GM12878 (cell line): Measurements from ENCODE around the gene GCA. TPM values are rescaled to one million over a fixed set of nuclear protein-coding genes. Genes with fewer than 3 reads are reported as not detected.

ENCODE experiments used
- polyA plus RNA-seq, 11 experiments: library from polyadenylated mRNA; depleted of rRNA in 4 of 11; unstranded in 6 of 11; stranded (reverse) in 5 of 11; fragments of >200 nt; fragmentation: Nextera tagmentation in 4 of 11; fragmentation: Illumina TruSeq in 1 of 11; extraction: Ambion mirVana in 4 of 11; extraction: Trizol in 1 of 11; gene quantifications; 1 replicate in 1 of 11; 2 replicates in 10 of 11; pipeline versions ENCODE4 v1.2.1 to v1.2.3, GENCODE V29; 2011 to 2016; ENCODE audit warnings: inconsistent platforms in 2 of 11, missing spikeins in 2 of 11, low read depth in 1 of 11
- total RNA-seq, 4 experiments: library from RNA; depleted of rRNA in 3 of 4; stranded (reverse); fragments of >200 nt in 3 of 4; fragmentation: Illumina TruSeq in 1 of 4; extraction: Trizol in 1 of 4; gene quantifications; 2 replicates each; pipeline versions ENCODE4 v1.2.1 to v1.2.3, GENCODE V29; 2013 to 2021

Gene GCA
- total and polyA plus RNA-seq, 10 of the 15 experiments (the other 5 are each of a cell fraction or from before 2014, with no cell fraction given), result 20.6 to 81.9 (median 32.0) TPM

Other genes starting within 250 kb of the GCA start
- not detected in 2 replicates for gene GCG, start 191.9 kb upstream of the GCA start, total RNA-seq (2014; rRNA removed)
- gene GCG, start 191.9 kb upstream of the GCA start, total RNA-seq (2014; rRNA removed; fragmentation: Illumina TruSeq; extraction: Trizol), result not detected in 2 replicates
- gene GCG, start 191.9 kb upstream of the GCA start, total RNA-seq (2021), result 0.29 TPM in 1 of 2 replicates, not detected in the other
- not detected in 2 replicates for gene GCG, start 191.9 kb upstream of the GCA start, polyA plus RNA-seq (2011; rRNA removed)
- not detected in 2 replicates for gene GCG, start 191.9 kb upstream of the GCA start, polyA plus RNA-seq (2014; fragmentation: Illumina TruSeq; extraction: Trizol)
- not detected for gene GCG, start 191.9 kb upstream of the GCA start, polyA plus RNA-seq (2014; fragmentation: Nextera tagmentation; extraction: Ambion mirVana)
- not detected in 2 replicates for gene GCG, start 191.9 kb upstream of the GCA start, polyA plus RNA-seq (2014; rRNA removed)
- not detected for gene GCG, start 191.9 kb upstream of the GCA start, polyA plus RNA-seq (2016; fragmentation: Nextera tagmentation; extraction: Ambion mirVana)
- 0.33 TPM in 1 of 2 replicates, not detected in the other for gene FAP, start 100.7 kb upstream of the GCA start, total RNA-seq (2014; rRNA removed)
- not detected in 2 replicates for gene FAP, start 100.7 kb upstream of the GCA start, total RNA-seq (2014; rRNA removed; fragmentation: Illumina TruSeq; extraction: Trizol)
- not detected in 2 replicates for gene FAP, start 100.7 kb upstream of the GCA start, total RNA-seq (2021)
- gene FAP, start 100.7 kb upstream of the GCA start, polyA plus RNA-seq (2011; rRNA removed), result 0.16 and 0.22 TPM in 2 replicates
- not detected in 2 replicates for gene FAP, start 100.7 kb upstream of the GCA start, polyA plus RNA-seq (2014; fragmentation: Illumina TruSeq; extraction: Trizol)
- gene FAP, start 100.7 kb upstream of the GCA start, polyA plus RNA-seq (2014; fragmentation: Nextera tagmentation; extraction: Ambion mirVana), result not detected
- not detected in 2 replicates for gene FAP, start 100.7 kb upstream of the GCA start, polyA plus RNA-seq (2014; rRNA removed)
- gene FAP, start 100.7 kb upstream of the GCA start, polyA plus RNA-seq (2016; fragmentation: Nextera tagmentation; extraction: Ambion mirVana), result not detected
- 29.2 and 34.0 TPM in 2 replicates for gene IFIH1, start 25.4 kb upstream of the GCA start, total RNA-seq (2014; rRNA removed)
- 35.8 and 37.9 TPM in 2 replicates for gene IFIH1, start 25.4 kb upstream of the GCA start, total RNA-seq (2014; rRNA removed; fragmentation: Illumina TruSeq; extraction: Trizol)
- gene IFIH1, start 25.4 kb upstream of the GCA start, total RNA-seq (2021), result 35.1 and 36.1 TPM in 2 replicates
- gene IFIH1, start 25.4 kb upstream of the GCA start, polyA plus RNA-seq (2011; rRNA removed), result 37.8 and 58.9 TPM in 2 replicates
- gene IFIH1, start 25.4 kb upstream of the GCA start, polyA plus RNA-seq (2014; fragmentation: Illumina TruSeq; extraction: Trizol), result 40.9 and 52.3 TPM in 2 replicates
- gene IFIH1, start 25.4 kb upstream of the GCA start, polyA plus RNA-seq (2014; fragmentation: Nextera tagmentation; extraction: Ambion mirVana), result 10 to 100 TPM; 12.5 to 16.4 TPM
- gene IFIH1, start 25.4 kb upstream of the GCA start, polyA plus RNA-seq (2014; rRNA removed), result 15.6 and 18.3 TPM in 2 replicates
- 10 to 100 TPM; 24.9 to 28.4 TPM for gene IFIH1, start 25.4 kb upstream of the GCA start, polyA plus RNA-seq (2016; fragmentation: Nextera tagmentation; extraction: Ambion mirVana)